NCI-H2171 (cell line): ENCODE results near the gene CELF2.

ENCODE experiments used
- DNase-seq: peaks from one replicate; lab custom pipeline; 2025; lab: John Stamatoyannopoulos, UW

CELF2 gene

DNA sequence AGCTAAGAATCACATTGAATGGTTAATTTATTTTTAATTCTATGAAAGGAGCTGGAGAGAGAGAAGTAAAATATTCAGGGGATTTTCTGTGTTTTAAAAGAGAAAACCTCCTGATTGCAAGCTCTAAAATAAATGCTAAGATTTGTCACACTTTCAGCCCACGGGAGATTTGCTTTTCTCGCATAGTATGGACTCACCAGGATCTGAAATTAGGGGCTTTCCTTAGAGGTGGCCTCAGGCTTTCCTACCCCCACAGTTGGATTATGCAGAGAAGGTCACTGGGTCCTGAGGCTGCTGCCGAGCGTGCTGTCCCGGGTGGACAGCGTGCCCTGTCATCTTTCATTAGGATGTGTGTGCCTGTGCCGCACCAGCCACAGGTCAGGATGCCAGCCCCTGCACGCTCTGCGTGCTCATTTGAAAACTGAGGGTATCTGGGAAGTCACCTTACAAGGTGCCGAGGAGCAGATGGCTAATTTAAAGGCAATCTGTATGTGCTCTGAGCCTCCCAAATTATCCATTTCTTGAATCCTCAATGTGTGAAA is 258.8 kb downstream of the CELF2 start:
- DNase-seq, result no peak

- DNase-seq, result no peak
Measured at GRCh38 chr10:11279314-11279713, 261.6 kb downstream of the CELF2 start.

- DNase-seq, result no peak
Measured at GRCh38 chr10:11280187-11280932, 262.7 kb downstream of the CELF2 start.

DNA sequence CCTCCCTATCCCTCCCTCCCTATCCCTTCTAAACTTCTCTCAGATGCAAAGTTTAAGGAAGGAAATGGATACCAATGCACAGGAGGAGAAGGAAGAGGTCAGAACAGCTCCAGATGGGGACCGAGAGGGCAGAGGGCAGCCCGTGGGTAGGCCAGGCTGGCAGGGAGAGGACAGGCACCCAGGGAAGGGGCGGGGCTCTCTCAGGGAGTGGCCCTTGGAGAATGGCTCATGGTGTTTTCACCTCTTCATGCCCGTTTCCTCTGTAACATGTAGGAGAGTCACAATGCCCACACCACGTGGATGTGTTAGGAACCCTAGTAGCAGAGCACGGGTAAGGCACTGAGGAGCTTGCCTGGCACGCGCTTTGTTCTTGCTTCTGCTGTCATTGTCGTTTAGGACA is 264.5 kb downstream of the CELF2 start:
- no peak for DNase-seq

GRCh38 chr10:11282661-11283060 is 265.0 kb downstream of the CELF2 start:
- DNase-seq, result no peak

GRCh38 chr10:11284291-11285085 is 266.8 kb downstream of the CELF2 start:
- no peak for DNase-seq

DNA sequence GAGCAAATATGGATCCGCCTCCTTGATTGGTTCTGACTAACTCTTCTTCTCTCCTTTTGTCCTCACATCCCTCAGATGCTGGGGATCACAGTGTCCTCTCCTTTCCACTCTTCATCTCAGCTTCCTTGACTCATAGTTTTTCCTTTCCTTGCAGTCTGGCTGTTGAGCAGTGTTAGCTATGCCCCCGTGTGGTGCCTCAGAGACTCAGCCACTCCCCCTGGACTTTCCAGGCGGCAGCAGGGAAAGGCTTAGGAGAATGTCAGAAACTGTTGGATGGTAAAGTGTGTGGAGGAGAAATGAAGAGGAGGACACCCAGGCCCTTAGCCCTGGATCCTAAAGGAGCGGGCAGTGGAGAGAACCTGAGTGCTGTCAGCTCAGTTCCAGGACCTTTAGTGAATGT is 267.5 kb downstream of the CELF2 start:
- no peak for DNase-seq

- DNase-seq, result no peak
Measured at GRCh38 chr10:11286261-11286852, 268.7 kb downstream of the CELF2 start.

DNA sequence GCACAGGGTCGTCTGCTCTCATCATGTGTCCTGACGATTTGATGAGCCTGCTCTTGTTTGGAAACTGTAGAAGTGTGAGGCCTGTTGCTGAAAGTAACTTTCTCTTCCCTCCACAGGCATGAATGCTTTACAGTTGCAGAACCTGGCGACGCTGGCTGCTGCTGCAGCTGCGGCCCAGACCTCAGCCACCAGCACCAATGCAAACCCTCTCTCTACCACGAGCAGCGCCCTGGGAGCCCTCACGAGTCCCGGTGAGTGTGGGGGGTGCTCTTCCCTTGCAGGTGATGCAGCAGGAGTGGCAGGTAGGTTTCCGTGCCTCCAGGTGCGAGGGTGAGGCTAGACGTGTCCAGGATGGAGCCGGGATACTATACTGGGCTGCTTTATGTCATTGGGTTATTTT is 270.6 kb downstream of the CELF2 start:
- no peak for DNase-seq

- no peak for DNase-seq
Measured at GRCh38 chr10:11290156-11290890, 272.7 kb downstream of the CELF2 start.

DNA sequence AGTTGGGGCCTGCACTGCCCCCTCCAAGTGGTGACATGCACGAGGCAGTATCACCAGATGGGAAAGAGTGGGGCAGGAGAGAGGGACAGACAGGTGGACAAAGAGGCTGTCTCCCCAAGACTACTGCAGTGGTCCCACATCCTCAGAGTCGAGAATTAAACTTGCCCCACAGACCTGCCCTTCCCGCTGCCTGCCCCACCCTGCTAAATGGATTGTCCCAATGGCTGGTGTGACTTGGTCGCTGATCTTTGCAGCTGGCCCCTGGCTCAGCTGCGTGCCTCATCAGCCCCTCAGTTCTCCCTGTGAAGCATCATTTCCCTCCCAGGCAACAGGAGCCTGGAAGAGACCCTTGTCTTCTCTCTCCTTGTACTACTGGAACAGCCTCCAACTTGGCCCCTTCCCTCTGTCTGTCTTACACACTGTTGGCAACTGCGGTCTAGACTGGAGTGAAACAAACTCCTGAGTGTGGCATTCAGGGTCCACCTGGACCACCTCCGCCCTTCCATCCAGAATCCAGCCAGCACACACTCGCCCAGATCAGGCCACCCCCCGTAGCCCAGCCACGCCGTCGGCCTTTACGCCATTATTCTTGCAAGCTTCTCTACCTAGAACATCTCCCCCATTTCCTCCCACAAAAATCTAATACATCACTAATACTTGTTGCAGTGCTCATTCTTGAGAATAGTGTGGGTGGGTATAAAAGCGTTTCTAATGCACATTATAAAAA is 275.1 kb downstream of the CELF2 start:
- DNase-seq, result no peak

DNA sequence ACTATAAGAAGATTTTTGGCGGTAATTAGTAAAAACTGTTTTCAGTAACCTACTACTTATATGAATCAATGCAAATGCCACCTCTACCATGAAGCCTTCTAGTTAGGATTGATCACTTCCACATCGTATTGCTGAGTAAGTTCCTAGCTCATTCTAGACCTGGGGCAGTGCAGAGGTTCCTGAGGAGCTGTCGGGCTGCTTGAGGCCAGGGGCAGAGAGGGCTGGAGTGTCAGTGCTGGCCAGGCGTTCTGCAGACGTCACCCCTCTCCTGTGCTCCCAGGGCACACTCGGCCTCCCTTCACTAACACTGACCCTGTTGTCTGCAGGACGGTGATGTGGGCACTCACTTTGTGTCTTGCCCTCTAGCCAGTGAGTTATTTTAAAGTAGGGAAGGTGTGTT is 275.7 kb downstream of the CELF2 start:
- no peak for DNase-seq

DNA sequence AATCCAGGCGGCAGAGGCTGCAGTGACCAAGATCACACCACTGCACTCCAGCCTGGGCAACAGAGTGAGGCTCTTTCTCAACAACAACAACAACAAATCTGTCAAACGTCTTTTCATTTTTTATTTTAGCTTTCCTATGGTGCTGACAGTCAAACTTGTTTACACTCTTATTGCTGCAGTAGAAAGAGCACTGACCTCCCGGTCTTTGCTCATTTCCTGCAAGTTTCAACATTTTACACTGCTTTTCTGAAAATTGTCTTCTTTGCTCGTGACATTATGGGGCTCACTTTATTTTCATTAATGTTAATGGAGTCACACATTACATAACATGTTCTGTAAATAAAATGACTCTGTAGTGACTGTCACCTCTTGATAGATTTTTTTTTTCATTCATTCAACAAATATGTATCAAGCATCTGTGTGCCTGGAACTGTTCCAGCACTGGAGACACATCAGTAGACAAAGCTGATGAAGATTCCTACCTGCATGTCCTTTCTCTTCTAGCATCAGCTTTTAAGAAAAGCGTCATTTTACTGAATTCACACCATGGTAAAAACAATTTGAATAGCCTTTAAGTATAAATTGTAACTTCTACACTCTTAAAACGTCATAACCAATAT is 277.3 kb downstream of the CELF2 start:
- no peak for DNase-seq

GRCh38 chr10:11295492-11295891 is 277.8 kb downstream of the CELF2 start:
- no peak for DNase-seq

- DNase-seq, result no peak
Measured at GRCh38 chr10:11297136-11297535, 279.5 kb downstream of the CELF2 start.

- no peak for DNase-seq
Measured at GRCh38 chr10:11298116-11298515, 280.4 kb downstream of the CELF2 start.

- DNase-seq, result no peak
Measured at GRCh38 chr10:11299125-11299524, 281.5 kb downstream of the CELF2 start.

- DNase-seq, result no peak
Measured at GRCh38 chr10:11300026-11300425, 282.4 kb downstream of the CELF2 start.

- no peak for DNase-seq
Measured at GRCh38 chr10:11300563-11300962, 282.9 kb downstream of the CELF2 start.

DNA sequence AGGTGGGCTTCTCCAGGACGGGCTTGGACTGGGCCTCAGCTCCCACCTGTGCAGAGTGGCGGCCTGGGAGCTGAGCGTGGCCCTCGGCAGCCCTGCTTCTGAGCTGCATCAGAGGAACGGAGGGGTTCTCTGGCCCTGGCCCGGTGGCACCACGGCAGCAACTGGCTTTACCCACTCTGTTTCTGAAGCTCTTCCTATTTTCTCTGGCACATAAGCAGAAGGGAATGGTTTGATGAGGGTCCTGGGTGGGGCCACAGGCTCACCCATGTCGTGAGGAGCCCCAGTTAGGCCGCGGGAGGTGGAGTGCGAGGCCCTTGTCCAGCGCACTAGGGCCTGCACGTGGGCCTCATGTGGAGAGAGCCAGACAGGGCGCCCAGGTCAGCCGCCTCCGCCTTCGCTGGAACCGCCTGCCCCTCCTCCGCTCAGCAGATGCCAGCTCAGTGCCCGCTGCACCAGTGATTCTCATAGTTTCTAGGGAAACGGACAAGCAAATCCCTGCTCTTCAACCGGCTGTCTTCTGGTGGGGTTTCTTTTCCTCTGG is 284.0 kb downstream of the CELF2 start:
- DNase-seq, result no peak

GRCh38 chr10:11302181-11302580 is 284.5 kb downstream of the CELF2 start:
- DNase-seq, result no peak
